K562 (cell line): ENCODE measurements around the gene NTSR1. TPM values are rescaled to one million over a fixed set of nuclear protein-coding genes. Genes with fewer than 3 reads are reported as not detected.

Experiments used
- ATAC-seq: fragments of 200-7000 bp; cut with Tn5 transposase; 3 replicates; pipeline ENCODE4 v1.9.1; 2020; ENCODE audit warnings: moderate library complexity
- BruUV-seq: library from RNA; stranded (reverse); fragments of 400-500 nt; replicated peaks from 2 replicates; lab custom pipeline; 2021; lab: Mats Ljungman, UMichigan
- CTCF ChIA-PET: fragments of 300-600 bp; formaldehyde crosslinking; extraction: SDS; loops from one replicate; lab custom pipeline; 2021; ENCODE audit warnings: low intra/inter-chr PET ratio; lab: Yijun Ruan, JAX
- POLR2A ChIA-PET: fragments of 300-600, 350-650 bp; sonication (Branson Sonifier 250); formaldehyde crosslinking; extraction: SDS; loops from one replicate; lab custom pipeline; 2021; ENCODE audit warnings: antibody characterized with exemption, inconsistent platforms; lab: Yijun Ruan, JAX
- DNase-seq, 4 experiments: peaks; one replicate each; pipeline versions ENCODE4 v3.0.0 to v3.0.0-alpha.2; 2011 to 2018; ENCODE audit warnings: low spot score in 3 of 4, mixed read lengths in 3 of 4; ENCODE audit errors: extremely low read depth in 1 of 4
- FAIRE-seq: peaks from 2 replicates; lab custom pipeline; 2011; peaks lifted over from hg19 to GRCh38; lab: Jason Lieb, UNC
- H2AFZ ChIP-seq: 2 replicates; pipeline ENCODE4 v1.6.0; 2011; ENCODE audit warnings: low read depth, low read length, control low read depth, inconsistent platforms
- H3K27ac ChIP-seq: fragments of 200-600 bp; 3 replicates; pipeline ENCODE4 v1.8.0; 2011; ENCODE audit warnings: low read depth, mild to moderate bottlenecking, control low read depth, inconsistent platforms, low read length, moderate library complexity, mixed read lengths; ENCODE audit errors: extremely low read depth
- H3K27me3 ChIP-seq, 2 experiments: fragments of 300-600 bp in 1 of 2; 2 replicates in 1 of 2; 3 replicates in 1 of 2; pipeline versions ENCODE4 v1.6.0 to v1.8.0; 2011; ENCODE audit warnings: inconsistent platforms in 2 of 2, low read length in 2 of 2, mild to moderate bottlenecking in 1 of 2, mixed read lengths in 1 of 2, moderate library complexity in 1 of 2; ENCODE audit not compliant: control insufficient read depth in 2 of 2, insufficient read depth in 2 of 2
- H3K36me3 ChIP-seq: fragments of 300-600 bp; 3 replicates; pipeline ENCODE4 v1.8.0; 2011; ENCODE audit warnings: mild to moderate bottlenecking, low read length, inconsistent platforms; ENCODE audit not compliant: control insufficient read depth, insufficient read depth
- H3K4me1 ChIP-seq, 2 experiments: fragments of 200-600 bp in 1 of 2; replicated peaks in 1 of 2; 2 replicates in 1 of 2; 3 replicates in 1 of 2; pipeline versions ENCODE4 v1.5.1 to v1.8.0; 2011; ENCODE audit warnings: inconsistent platforms in 2 of 2, low read length in 2 of 2, mild to moderate bottlenecking in 1 of 2, mixed read lengths in 1 of 2, moderate library complexity in 1 of 2; ENCODE audit not compliant: control insufficient read depth in 2 of 2, insufficient read depth in 2 of 2
- H3K4me2 ChIP-seq: 2 replicates; pipeline ENCODE4 v1.6.1; 2011; ENCODE audit warnings: low read length, control low read depth, inconsistent platforms, mixed read lengths; ENCODE audit not compliant: insufficient read depth
- H3K4me3 ChIP-seq: fragments of 200-600 bp; sonication (generic), shearing (Covaris generic); 2 replicates; pipeline ENCODE4 v1.5.1; 2016; ENCODE audit warnings: control low read depth, inconsistent platforms
- H3K79me2 ChIP-seq: fragments of 200-600 bp; 3 replicates; pipeline ENCODE4 v1.8.0; 2011; ENCODE audit warnings: low read length, inconsistent platforms; ENCODE audit not compliant: control insufficient read depth, insufficient read depth
- H3K9ac ChIP-seq, 2 experiments: 2 replicates each; pipeline versions ENCODE4 v1.6.0 to v1.6.1; 2011; ENCODE audit warnings: low read depth in 2 of 2, low read length in 2 of 2, control low read depth in 1 of 2, inconsistent platforms in 1 of 2, mild to moderate bottlenecking in 1 of 2, mixed read lengths in 1 of 2; ENCODE audit not compliant: insufficient read depth in 1 of 2
- H3K9me1 ChIP-seq: one replicate; pipeline ENCODE4 v1.6.0; 2011; ENCODE audit warnings: inconsistent platforms, mild to moderate bottlenecking, low read length, moderate library complexity; ENCODE audit not compliant: control insufficient read depth, insufficient read depth
- H3K9me3 ChIP-seq: replicated peaks from 2 replicates; pipeline ENCODE4 v1.5.1; 2011; ENCODE audit warnings: low read depth, low read length, inconsistent platforms; ENCODE audit not compliant: control insufficient read depth, insufficient read depth
- H4K20me1 ChIP-seq: replicated peaks from 2 replicates; pipeline ENCODE4 v1.6.1; 2011; ENCODE audit warnings: low read length, inconsistent platforms, mixed read lengths; ENCODE audit not compliant: control insufficient read depth, insufficient read depth
- C11orf30 ChIP-seq: fragments of 450-650 bp; IDR thresholded peaks from 2 replicates; pipeline ENCODE4 v1.6.1; 2016; ENCODE audit warnings: low read depth, mild to moderate bottlenecking
- DNMT1 ChIP-seq: fragments of 450-650 bp; IDR thresholded peaks from 2 replicates; pipeline ENCODE4 v1.6.1; 2016; ENCODE audit warnings: antibody characterized with exemption, mild to moderate bottlenecking
- FOXM1 ChIP-seq, 2 experiments: fragments of 450-650 bp in 1 of 2; sonication (generic) in 1 of 2; formaldehyde crosslinking in 1 of 2; IDR thresholded peaks; 2 replicates each; pipeline versions ENCODE4 v1.6.1 to v1.9.0; 2017 to 2022; ENCODE audit warnings: low read depth in 2 of 2, mild to moderate bottlenecking in 2 of 2, missing genetic modification reagents in 1 of 2, moderate library complexity in 1 of 2
- NCOA1 ChIP-seq: fragments of 450-650 bp; IDR thresholded peaks from 2 replicates; pipeline ENCODE4 v1.6.1; 2016; ENCODE audit warnings: low read depth
- PHF20 ChIP-seq: fragments of 450-650 bp; IDR thresholded peaks from 2 replicates; pipeline ENCODE4 v1.6.1; 2018; ENCODE audit not compliant: partially characterized antibody
- RNF2 ChIP-seq: sonication (generic); IDR thresholded peaks from 2 replicates; pipeline ENCODE4 v1.6.1; 2016
- TEAD4 ChIP-seq, 2 experiments: sonication (generic) in 1 of 2; formaldehyde crosslinking in 1 of 2; IDR thresholded peaks; 2 replicates each; pipeline versions ENCODE4 v1.6.1 to v1.8.0; 2012 to 2022; ENCODE audit warnings: borderline replicate concordance in 1 of 2, inconsistent platforms in 1 of 2, low read length in 1 of 2, mild to moderate bottlenecking in 1 of 2, missing genetic modification reagents in 1 of 2
- XRCC3 ChIP-seq: fragments of 450-650 bp; IDR thresholded peaks from 2 replicates; pipeline ENCODE4 v1.6.1; 2017; ENCODE audit warnings: mild to moderate bottlenecking, moderate library complexity
- ZNF165 ChIP-seq: fragments of 250-450 bp; sonication (Bioruptor Pico); IDR thresholded peaks from 2 replicates; pipeline ENCODE4 v1.4.0; 2020; ENCODE audit warnings: borderline replicate concordance
- ZNF3 ChIP-seq: fragments of 250-450 bp; sonication (Bioruptor Pico); IDR thresholded peaks from 2 replicates; pipeline ENCODE4 v1.5.0; 2021; ENCODE audit warnings: mild to moderate bottlenecking, moderate library complexity
- WGBS: fragments of 100-300 bp; shearing (Covaris generic); methylation state at CpG from one replicate; pipeline ENCODE4 v1.1.6; 2016; ENCODE audit warnings: low coverage, mixed read lengths; ENCODE audit not compliant: insufficient coverage; ENCODE audit errors: missing lambda C conversion rate; 5-methylcytosine and 5-hydroxymethylcytosine counted together
- in situ Hi-C: fragments of 300-500 bp; cut with MboI; formaldehyde crosslinking; loops from 4 replicates; pipeline ENCODE4 v1.15.0; 2018; ENCODE audit warnings: inconsistent platforms, mixed read lengths
- intact Hi-C: fragments of 100-400 bp; cut with micrococcal nuclease; formaldehyde crosslinking; loops from 2 replicates; pipeline ENCODE4 v1.14.2; 2022
- polyA plus RNA-seq, 8 experiments: library from polyadenylated mRNA; depleted of rRNA in 4 of 8; stranded (reverse) in 5 of 8; unstranded in 3 of 8; fragments of >200 nt; fragmentation: Nextera tagmentation in 2 of 8; fragmentation: Illumina TruSeq in 1 of 8; extraction: Ambion mirVana in 2 of 8; extraction: Trizol in 1 of 8; gene quantifications; 2 replicates each; pipeline versions ENCODE4 v1.2.1 to v1.2.3, GENCODE V29; 2011 to 2014; ENCODE audit warnings: inconsistent platforms in 1 of 8, missing spikeins in 1 of 8
- total RNA-seq, 7 experiments: library from RNA; depleted of rRNA in 6 of 7; stranded (reverse); fragments of >200 nt in 6 of 7; fragmentation: Illumina TruSeq in 2 of 7; extraction: Trizol in 2 of 7; gene quantifications; 2 replicates each; pipeline versions ENCODE4 v1.2.1 to v1.2.3, GENCODE V29; 2011 to 2021; ENCODE audit warnings: low replicate concordance in 1 of 7
- TF ChIP-seq, protein P1 (sequence below): fragments of 450-650 bp; IDR thresholded peaks from 2 replicates; pipeline ENCODE4 v1.6.1; 2016; ENCODE audit warnings: antibody characterized with exemption

The NTSR1 gene
- total and polyA plus RNA-seq, 9 of the 15 experiments (the other 6 are each of a cell fraction or from before 2014, with no cell fraction given) = 0.04 to 0.40 (median 0.13) TPM; not detected in 3

DNA sequence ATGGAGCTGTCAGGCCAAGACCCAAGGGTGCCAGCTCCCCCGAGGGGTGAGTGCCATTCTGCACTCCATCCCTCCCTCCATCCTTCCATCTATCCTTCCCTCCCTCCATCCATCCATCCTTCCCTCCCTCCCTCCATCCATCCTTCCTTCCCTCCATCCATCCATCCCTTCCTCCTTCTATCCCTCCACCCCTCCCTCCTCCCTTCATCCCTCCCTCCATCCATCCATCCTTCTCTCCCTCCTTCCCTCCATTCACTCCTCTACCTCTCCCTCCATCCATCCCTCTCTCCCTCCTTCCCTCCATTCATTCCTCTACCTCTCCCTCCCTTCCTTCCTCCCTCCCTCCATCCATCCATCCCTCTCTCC is 46.3 kb downstream of the NTSR1 start:
- intact Hi-C loops = no loop called here
- WGBS = 18% methylated on average over 1 of the region's 1 CpG

More for the DNA sequence above, 46.3 kb downstream of the NTSR1 start:
- peaks cover 6 to 38% of the 10 kb centered on the region in 2 experiments; a peak in 4 of 5 replicates for H3K4me1 ChIP-seq
- no peak overlapping the region for H2AFZ ChIP-seq
- FAIRE-seq = no peak
- TF ChIP-seq ZNF165 (CRISPR knock-in tag) = no peak
- TF ChIP-seq PHF20 = no peak
- no peak for TF ChIP-seq C11orf30
- no peak for TF ChIP-seq NCOA1
- TF ChIP-seq FOXM1 (IDR thresholded peaks at IDR 0.05; ENCODE audit: low read depth) = no peak
- TF ChIP-seq FOXM1 (CRISPR knock-in tag; IDR thresholded peaks at IDR 0.05; ENCODE audit: low read depth) = no peak
- TF ChIP-seq RNF2 = no peak
- no peak for TF ChIP-seq ZNF3 (CRISPR knock-in tag)
- TF ChIP-seq TEAD4 (IDR thresholded peaks at IDR 0.05; ENCODE audit: low read length) = no peak
- no peak for TF ChIP-seq TEAD4 (CRISPR knock-in tag; IDR thresholded peaks at IDR 0.05; ENCODE audit: borderline replicate concordance)
- TF ChIP-seq XRCC3 = no peak
- no peak for TF ChIP-seq DNMT1
- TF ChIP-seq, protein P1, sequence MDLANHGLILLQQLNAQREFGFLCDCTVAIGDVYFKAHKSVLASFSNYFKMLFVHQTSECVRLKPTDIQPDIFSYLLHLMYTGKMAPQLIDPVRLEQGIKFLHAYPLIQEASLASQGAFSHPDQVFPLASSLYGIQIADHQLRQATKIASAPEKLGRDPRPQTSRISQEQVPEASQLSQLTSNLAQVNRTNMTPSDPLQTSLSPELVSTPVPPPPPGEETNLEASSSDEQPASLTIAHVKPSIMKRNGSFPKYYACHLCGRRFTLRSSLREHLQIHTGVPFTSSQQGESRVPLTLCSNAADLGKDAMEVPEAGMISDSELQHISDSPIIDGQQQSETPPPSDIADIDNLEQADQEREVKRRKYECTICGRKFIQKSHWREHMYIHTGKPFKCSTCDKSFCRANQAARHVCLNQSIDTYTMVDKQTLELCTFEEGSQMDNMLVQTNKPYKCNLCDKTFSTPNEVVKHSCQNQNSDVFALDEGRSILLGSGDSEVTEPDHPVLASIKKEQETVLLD = no peak
- H3K27me3 ChIP-seq = peaks cover 7 to 21% of the 10 kb centered on the region in 2 experiments; a peak in 4 of 5 replicates
- no peak overlapping the region for H3K4me3 ChIP-seq
- H3K9ac ChIP-seq = no peak overlapping the region
- ChIA-PET CTCF (no interaction called here), POLR2A (interaction anchor here (0.6 to 0.9 kb wide), 2 partner anchors 10 to 177 kb away, joined by 3 read pairs; no protein-coding TSS in a partner anchor)
- H3K4me2 ChIP-seq = no peak overlapping the region
- no TSS peak for BruUV-seq
- no peaks in the 10 kb centered on the region for H3K79me2 ChIP-seq
- H3K9me1 ChIP-seq = peaks cover 3% of the 10 kb centered on the region
- H3K9me3 ChIP-seq = no peaks in the 10 kb centered on the region
- no peak overlapping the region for H3K27ac ChIP-seq
- no peaks in the 10 kb centered on the region for H3K36me3 ChIP-seq
- no peak for ATAC-seq
- H4K20me1 ChIP-seq = peaks cover 10% of the 10 kb centered on the region
- in situ Hi-C loops = no loop called here
- no peak for DNase-seq
